HG02763 (cell line): ENCODE results near the gene TMPRSS13.
"Not testable (repeated sequence)": the region's sequence is repeated elsewhere in the genome, so short reads cannot be mapped to it uniquely, and the experiment has no call there.

Source experiments
- ATAC-seq: cut with Tn5 transposase; IDR thresholded peaks from one replicate; pipeline ENCODE4 v1.9.1; 2021; ENCODE audit warnings: mild to moderate bottlenecking, moderate library complexity; ENCODE audit not compliant: unreplicated experiment

TMPRSS13 gene

DNA sequence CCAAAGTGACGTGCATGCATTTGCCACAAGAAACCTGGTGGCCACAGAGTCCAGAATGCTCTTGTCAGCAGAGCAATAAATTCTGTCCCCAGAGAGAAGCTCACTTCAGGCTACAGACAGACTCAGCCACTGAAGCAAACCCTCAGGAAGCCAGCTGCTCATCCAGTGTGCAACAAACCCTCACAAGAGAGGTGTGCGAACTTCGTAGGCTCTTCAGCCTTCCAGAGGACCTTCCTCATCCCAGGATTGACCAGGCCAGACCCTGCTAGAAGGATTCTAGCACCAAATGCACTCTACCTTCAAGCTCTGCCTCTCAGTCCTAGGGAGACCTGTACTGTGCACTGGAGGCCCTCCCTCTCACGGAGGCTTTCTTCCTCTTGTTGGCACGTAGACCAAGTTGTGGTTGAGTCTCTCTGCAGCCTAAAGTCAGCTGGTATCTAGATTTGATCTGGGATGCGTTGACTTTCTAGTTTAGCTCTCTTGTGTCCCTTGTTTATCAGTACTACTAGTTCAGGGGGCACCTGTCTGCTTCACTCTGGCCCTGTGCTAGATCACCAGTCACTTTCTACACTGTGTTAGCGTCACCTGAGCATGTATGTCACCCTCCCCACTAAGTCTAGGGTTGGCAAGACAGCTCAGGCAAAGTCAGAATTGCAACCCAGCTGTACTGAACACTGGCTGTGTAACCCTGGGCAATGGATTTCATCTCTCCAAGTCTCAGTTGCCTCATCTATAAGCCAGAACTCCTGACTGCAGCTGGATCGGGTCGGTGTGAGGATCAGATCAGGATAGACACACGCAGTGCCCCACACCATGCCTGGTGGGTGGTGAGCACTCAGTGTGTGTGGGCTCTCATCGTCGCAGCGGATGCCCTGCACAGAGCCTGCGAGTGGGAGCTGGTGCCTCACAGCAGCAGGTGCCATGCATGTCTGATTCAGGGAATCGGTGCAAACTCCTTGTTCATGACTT lies 22.1 kb upstream of the TMPRSS13 start:
- ATAC-seq, result no peak

GRCh38 chr11:117950301-117950700 lies 21.1 kb upstream of the TMPRSS13 start:
- ATAC-seq, result no peak

GRCh38 chr11:117949062-117949461 lies 19.9 kb upstream of the TMPRSS13 start:
- ATAC-seq, result no peak

DNA sequence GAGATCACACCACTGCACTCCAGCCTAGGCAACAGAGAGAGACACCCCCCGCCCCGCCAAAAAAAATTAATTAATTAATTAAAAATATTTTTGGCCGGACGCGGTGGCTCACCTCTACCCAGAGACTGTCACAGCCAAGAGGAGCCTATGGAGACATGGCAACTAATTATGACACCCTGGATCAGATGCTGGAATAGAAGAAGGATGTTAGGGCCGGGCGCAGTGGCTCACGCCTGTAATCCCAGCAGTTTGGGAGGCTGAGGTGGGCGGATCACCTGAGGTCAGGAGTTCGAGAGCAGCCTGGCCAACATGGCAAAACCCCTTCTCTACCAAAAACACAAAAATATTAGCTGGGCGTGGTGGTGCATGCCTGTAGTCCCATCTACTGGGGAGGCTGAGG lies 19.3 kb upstream of the TMPRSS13 start:
- not testable (repeated sequence) for ATAC-seq

- not testable (repeated sequence) for ATAC-seq
Observed at GRCh38 chr11:117947751-117948150, 18.5 kb upstream of the TMPRSS13 start.

DNA sequence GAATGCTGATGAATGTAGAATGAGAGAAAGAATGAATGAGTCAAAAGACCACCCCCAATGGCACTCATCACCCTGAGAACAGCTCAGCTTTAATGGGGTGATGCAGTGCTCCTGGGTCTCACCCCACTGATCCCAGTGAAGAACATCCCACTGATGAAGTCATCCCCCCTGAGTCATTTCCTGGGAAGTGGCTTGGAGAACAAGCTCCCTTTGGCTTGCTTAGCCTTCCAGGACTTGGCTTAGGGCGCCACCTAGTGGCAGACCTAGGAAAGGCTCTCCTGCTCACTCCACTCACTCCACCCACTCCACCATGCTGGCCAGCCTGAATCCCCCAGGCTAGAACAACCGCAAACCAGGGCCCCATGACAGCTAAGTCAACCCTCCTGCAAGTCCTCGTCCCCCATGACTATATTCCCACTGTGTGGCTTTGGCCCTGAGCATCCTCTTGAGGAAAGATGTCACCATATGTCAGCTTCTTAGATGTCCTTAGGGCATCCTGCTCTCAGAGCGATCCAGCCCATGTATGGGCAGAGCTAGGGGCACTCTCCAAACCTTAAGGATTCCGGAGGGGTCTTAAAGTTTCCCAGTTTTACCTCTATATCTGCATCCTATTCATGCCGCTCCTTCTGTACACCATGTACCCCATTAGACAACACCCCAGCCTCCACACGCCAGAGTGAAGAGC lies 17.8 kb upstream of the TMPRSS13 start:
- ATAC-seq, result no peak

DNA sequence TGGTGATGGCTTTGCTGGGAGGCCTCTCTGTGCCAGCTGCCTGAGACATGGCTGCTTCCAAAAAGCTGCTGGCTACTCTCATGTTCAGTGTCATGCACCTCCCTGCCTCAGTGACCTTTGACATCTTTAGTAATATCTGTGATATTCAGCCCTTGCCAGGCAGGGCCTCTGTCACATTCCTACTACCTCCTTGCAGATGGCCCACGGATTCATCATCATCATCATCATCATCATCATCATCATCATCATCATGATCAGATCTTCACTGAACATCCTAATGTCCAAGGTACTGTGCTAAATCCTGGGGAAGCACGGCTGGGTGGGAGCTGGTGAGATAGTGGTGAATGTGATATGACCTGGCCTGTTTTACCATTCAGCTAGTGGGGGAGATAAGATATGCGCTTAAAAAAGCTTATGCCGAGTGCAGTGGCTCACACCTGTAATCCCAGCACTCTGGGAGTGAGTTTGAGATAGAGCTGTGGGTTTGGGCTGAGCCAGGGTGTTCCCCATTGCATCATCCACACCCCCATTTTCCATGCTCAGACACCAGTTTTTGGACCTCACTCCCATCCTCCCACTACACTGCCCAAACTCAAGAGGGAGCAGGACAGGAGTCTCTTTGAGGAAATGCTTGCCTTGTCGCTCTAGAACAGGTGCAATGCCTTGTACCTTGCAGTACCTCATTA lies 17.1 kb upstream of the TMPRSS13 start:
- ATAC-seq, result no peak

DNA sequence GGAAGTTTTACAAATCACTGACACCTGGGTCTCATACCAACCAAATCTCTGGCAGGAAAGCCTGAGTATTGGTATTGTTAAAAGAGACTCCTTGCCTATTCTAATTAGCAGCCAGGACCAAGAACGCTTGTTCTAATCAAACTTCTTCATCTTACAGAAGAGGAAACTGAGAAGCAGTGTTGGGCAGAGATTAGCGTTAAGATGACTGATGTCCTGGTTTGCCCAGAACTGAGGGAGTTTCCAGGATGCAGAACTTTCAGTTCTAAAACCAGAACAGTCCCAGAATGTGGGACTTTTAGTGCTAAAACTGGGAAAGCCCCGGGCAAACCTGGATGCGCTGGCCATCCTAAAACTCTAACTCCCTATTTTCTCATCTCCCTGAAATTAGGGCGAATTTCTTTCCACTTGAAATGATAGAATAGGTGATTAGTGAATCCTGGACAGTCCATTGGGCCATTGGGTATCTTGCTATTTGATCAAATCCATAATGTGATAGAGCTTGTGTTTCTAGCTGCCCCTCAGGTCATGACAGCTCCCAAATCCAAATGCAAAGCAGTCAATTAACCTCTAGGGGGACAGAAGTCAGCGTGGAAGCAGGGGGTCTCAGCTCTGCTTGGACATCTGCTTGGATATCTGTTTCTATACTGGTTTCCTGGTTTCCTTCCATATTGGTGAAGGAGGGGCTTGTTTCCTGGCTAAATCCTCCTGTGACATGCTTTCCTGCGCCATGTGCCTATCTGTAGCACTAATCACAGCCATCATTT lies 16.0 kb upstream of the TMPRSS13 start:
- no peak for ATAC-seq

- no peak for ATAC-seq
Observed at GRCh38 chr11:117944554-117944953, 15.4 kb upstream of the TMPRSS13 start.

DNA sequence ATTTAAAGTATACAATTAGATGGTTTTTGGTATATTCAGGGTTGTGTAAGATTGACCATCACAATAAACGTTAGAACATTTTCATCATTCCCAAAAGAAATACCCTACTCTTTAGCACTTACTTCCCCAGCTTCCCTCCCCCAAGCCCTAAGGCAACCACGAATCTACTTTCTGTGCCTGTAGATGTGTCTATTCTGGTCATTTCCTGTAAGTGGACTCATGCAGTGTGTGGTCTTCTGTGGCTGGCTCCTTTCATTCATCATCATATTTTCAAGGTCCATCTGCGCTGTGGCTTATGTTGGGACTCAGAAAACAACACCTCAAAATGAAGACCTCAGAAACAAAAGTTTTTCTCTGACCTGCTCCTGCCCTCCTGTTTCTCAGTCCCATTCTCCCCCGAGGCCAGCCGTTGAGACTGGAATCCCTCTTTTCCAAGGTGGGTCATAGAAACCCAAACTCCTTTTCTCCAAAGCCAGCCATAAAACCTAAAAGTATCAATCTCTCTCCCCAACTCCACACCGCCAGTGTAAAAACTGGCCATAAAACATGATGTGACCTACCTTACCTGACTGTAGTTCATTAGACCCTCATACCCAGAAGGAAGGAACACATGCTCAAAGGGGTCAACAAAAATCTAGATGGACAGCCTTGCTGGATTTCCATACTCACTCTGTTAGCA lies 12.9 kb upstream of the TMPRSS13 start:
- no peak for ATAC-seq

DNA sequence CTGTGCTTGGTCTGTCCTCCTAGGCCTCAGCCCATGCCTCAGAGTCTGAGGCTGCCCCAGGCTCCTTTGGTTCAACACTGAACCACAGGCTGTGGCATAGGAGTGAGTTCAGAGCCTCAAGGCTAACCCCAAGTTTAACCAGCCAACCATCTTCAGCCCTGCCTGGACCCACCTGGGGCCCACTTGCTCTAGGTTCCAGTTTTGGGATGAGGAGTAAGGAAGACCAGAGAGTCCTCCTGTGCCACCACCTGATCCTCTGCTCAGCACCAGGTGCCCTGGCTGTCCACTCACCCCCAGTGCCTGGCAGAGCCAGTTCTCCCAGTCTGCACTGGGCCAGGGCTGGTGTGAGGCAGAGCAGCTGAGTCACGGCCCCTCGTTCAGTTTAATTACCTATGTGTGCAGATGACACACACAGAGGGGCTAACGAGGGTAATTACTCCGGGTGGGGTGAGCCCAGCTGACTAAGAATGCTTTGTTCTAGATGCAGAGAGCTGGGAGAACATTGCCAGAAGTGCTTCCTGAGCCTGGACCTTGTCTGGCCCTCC lies 12.0 kb upstream of the TMPRSS13 start:
- ATAC-seq, result no peak

DNA sequence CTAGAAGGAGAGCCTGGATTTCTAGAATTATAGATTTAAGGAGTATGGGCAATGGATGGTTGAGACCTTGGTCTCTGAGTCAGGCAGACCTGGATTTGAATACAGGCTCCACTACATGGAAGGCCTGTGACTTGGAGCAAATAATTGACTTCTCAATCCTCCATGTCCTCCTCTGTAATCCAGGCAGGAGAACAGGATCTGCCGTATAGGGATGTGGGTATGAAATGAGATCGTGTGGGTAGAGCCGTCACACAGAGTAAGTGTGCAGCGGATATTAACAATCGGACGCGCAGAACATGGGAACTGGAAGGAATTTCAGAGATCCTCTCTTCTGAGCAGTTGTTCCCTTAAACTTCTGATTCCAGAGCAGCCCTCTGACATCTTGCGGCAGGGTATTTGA lies 11.5 kb upstream of the TMPRSS13 start:
- ATAC-seq, result no peak

- ATAC-seq, result no peak
Observed at GRCh38 chr11:117936973-117937372, 7.8 kb upstream of the TMPRSS13 start.

GRCh38 chr11:117934526-117935307 lies 5.5 kb upstream of the TMPRSS13 start:
- no peak for ATAC-seq

DNA sequence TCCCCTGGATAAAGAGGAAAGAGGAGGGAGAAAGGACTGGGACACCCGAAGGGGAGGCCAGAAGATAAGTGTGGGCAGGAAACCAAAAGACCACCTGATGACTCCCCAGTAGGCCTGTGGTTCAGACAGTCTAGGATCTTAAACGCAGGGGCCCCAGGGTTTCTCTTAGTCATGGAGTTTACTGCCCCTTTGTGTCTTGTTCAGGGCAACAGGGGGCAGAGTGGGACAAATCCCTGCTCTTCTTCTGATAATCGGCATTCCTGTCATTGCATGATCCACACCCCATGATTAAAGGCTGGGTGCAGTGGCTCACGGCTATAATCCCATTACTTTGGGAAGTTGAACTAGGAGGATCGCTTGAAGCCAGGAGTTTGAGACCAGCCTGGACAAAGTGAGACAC lies 4.7 kb upstream of the TMPRSS13 start:
- ATAC-seq, result no peak

GRCh38 chr11:117933475-117933874 lies 4.3 kb upstream of the TMPRSS13 start:
- no peak for ATAC-seq

DNA sequence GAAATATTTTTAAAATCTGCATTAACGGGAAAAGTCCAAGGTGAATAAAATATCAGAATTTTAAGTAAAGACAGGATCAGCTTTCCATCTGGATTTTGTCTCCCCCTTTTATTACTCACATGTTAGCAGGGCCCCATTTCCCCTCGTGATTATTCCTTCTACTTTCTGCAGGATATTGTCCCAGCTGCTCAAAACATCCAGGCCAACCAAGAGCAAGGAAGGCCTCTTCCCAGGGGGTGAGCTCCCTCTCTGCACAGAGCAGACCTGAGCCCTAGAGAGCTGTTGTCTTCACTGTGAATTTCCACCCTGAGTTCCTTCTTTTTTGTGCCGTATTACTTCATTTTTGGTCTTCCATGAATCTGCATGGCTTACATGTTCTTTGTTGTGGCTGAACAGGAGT lies 3.7 kb upstream of the TMPRSS13 start:
- ATAC-seq, result no peak

- ATAC-seq, result no peak
Observed at GRCh38 chr11:117932426-117932825, 3.2 kb upstream of the TMPRSS13 start.

GRCh38 chr11:117931971-117932370 lies 2.8 kb upstream of the TMPRSS13 start:
- peak; percentile 58 for ATAC-seq
